B cell (primary cell): ENCODE results near the gene DIAPH1. TPM values are rescaled to one million over a fixed set of nuclear protein-coding genes. Genes with fewer than 3 reads are reported as not detected.
A peak's percentile ranks its signal among the peaks of the same experiment; 100 is the strongest.

Source experiments
- ATAC-seq: fragments of 200-7000 bp; cut with Tn5 transposase; one replicate; pipeline ENCODE4 v1.10.0; 2021; ENCODE audit warnings: low read depth, mild to moderate bottlenecking, moderate number of reproducible peaks, moderate library complexity
- CTCF ChIA-PET: fragments of 350-600 bp; sonication (Branson Sonifier 250); formaldehyde crosslinking; loops from one replicate; lab custom pipeline; 2021; ENCODE audit warnings: antibody characterized with exemption, inconsistent platforms; lab: Charles Lee
- POLR2A ChIA-PET: fragments of 350-600 bp; sonication (Branson Sonifier 250); formaldehyde crosslinking; loops from one replicate; lab custom pipeline; 2021; ENCODE audit warnings: antibody characterized with exemption; lab: Charles Lee
- DNase-seq: peaks from one replicate; pipeline ENCODE4 v3.0.0; 2013
- H2AFZ ChIP-seq: 2 replicates; pipeline ENCODE4 v1.6.1; 2012; ENCODE audit warnings: mild to moderate bottlenecking, low read depth, low read length; ENCODE audit not compliant: insufficient read depth, poor library complexity, severe bottlenecking
- H3K27ac ChIP-seq, 2 donors: 1 replicate in 1 of 2; 2 replicates in 1 of 2; pipeline ENCODE4 v1.5.1; 2012 to 2013; ENCODE audit warnings: low read length in 2 of 2, mild to moderate bottlenecking in 2 of 2, moderate library complexity in 1 of 2
- H3K27me3 ChIP-seq, 4 experiments: fragments of 200-600 bp in 1 of 4; sonication (generic) in 1 of 4; replicated peaks in 1 of 4; 1 replicate in 2 of 4; 2 replicates in 2 of 4; pipeline versions ENCODE4 v1.6.1 to v1.7.0; 2013 to 2016; ENCODE audit warnings: low read length in 3 of 4, mild to moderate bottlenecking in 2 of 4, mixed read lengths in 1 of 4, moderate library complexity in 1 of 4; ENCODE audit not compliant: insufficient read depth in 4 of 4, control insufficient read depth in 3 of 4; ENCODE audit errors: control extremely low read depth in 1 of 4
- H3K36me3 ChIP-seq, 2 experiments: replicated peaks in 1 of 2; 1 replicate in 1 of 2; 2 replicates in 1 of 2; pipeline versions ENCODE4 v1.6.1 to v1.7.1; 2013; ENCODE audit warnings: low read length in 1 of 2; ENCODE audit not compliant: insufficient read depth in 2 of 2, control insufficient read depth in 1 of 2; ENCODE audit errors: control extremely low read depth in 1 of 2, extremely low read depth in 1 of 2
- H3K4me1 ChIP-seq, 2 donors: fragments of 200-600 bp in 1 of 2; sonication (generic) in 1 of 2; 1 replicate in 1 of 2; 2 replicates in 1 of 2; pipeline versions ENCODE4 v1.5.1 to v1.6.1; 2013 to 2017; ENCODE audit warnings: low read length in 2 of 2; ENCODE audit not compliant: control insufficient read depth in 2 of 2, insufficient read depth in 2 of 2
- H3K4me2 ChIP-seq: replicated peaks from 2 replicates; pipeline ENCODE3; 2012; ENCODE audit warnings: mild to moderate bottlenecking, low read depth, low read length; ENCODE audit not compliant: poor library complexity, severe bottlenecking
- H3K4me3 ChIP-seq, 5 experiments: fragments of 200-600 bp in 1 of 5; sonication (generic) in 1 of 5; 1 replicate in 3 of 5; 2 replicates in 2 of 5; pipeline versions ENCODE4 v1.5.1 to v1.7.0; 2011 to 2016; ENCODE audit warnings: low read length in 4 of 5, mild to moderate bottlenecking in 4 of 5, low read depth in 2 of 5, control low read depth in 1 of 5, moderate library complexity in 1 of 5; ENCODE audit not compliant: insufficient read depth in 1 of 5; ENCODE audit errors: control extremely low read depth in 1 of 5, extremely low read depth in 1 of 5
- H3K79me2 ChIP-seq: fragments of 200-600 bp; sonication (generic); one replicate; pipeline ENCODE4 v1.6.0; 2016; ENCODE audit warnings: low read length; ENCODE audit not compliant: control insufficient read depth, insufficient read depth
- H3K9ac ChIP-seq: fragments of 200-600 bp; sonication (generic); 2 replicates; pipeline ENCODE4 v1.6.1; 2017; ENCODE audit warnings: mild to moderate bottlenecking, low read length, moderate library complexity
- H3K9me3 ChIP-seq, 3 donors: one replicate each; pipeline versions ENCODE4 v1.6.1 to v1.7.1; 2013; ENCODE audit warnings: low read length in 2 of 3; ENCODE audit not compliant: control insufficient read depth in 2 of 3, insufficient read depth in 1 of 3; ENCODE audit errors: control extremely low read depth in 1 of 3
- H4K20me1 ChIP-seq: 2 replicates; pipeline ENCODE4 v1.6.0; 2012; ENCODE audit warnings: mild to moderate bottlenecking, low read length; ENCODE audit not compliant: insufficient read depth, control insufficient read depth, poor library complexity, severe bottlenecking
- H3K27ac Mint-ChIP-seq: one replicate; pipeline ENCODE4 v1.8.0; 2021; ENCODE audit warnings: mixed read lengths
- H3K27me3 Mint-ChIP-seq: one replicate; pipeline ENCODE4 v1.8.0; 2021; ENCODE audit warnings: mixed read lengths
- H3K4me1 Mint-ChIP-seq: one replicate; pipeline ENCODE4 v1.8.0; 2021; ENCODE audit warnings: mixed read lengths
- H3K4me3 Mint-ChIP-seq: one replicate; pipeline ENCODE4 v1.8.0; 2021; ENCODE audit warnings: mixed read lengths
- H3K9me3 Mint-ChIP-seq: one replicate; pipeline ENCODE4 v1.8.0; 2022; ENCODE audit warnings: mixed read lengths; ENCODE audit not compliant: insufficient read depth
- CTCF ChIP-seq: fragments of 200-600 bp; IDR thresholded peaks from one replicate; pipeline ENCODE4 v1.8.0; 2022; ENCODE audit warnings: antibody characterized with exemption, mild to moderate bottlenecking
- EZH2 ChIP-seq: IDR thresholded peaks from 2 replicates; pipeline ENCODE4 v1.6.1; 2012; ENCODE audit warnings: borderline replicate concordance, low read depth, mild to moderate bottlenecking, moderate library complexity, low read length; ENCODE audit not compliant: insufficient read depth, poor library complexity, severe bottlenecking
- WGBS: methylation state at CpG from one replicate; pipeline ENCODE4 v1.1.5; 2013; ENCODE audit warnings: missing lambda C conversion rate; ENCODE audit not compliant: insufficient coverage; 5-methylcytosine and 5-hydroxymethylcytosine counted together
- intact Hi-C: fragments of 100-400 bp; cut with micrococcal nuclease; formaldehyde crosslinking; loops from one replicate; pipeline ENCODE4 v1.10.0; 2022
- polyA plus RNA-seq: library from polyadenylated mRNA; depleted of rRNA; stranded (reverse); fragments of >200 nt; gene quantifications from 2 replicates; pipeline ENCODE4 v1.2.3, GENCODE V29; 2012
- total RNA-seq, 2 donors: library from RNA; stranded (reverse); fragments of 120-200 nt in 1 of 2; gene quantifications; 1 replicate in 1 of 2; 2 replicates in 1 of 2; pipeline versions ENCODE4 v1.2.3 to v1.2.4, GENCODE V29; 2013 to 2022

The DIAPH1 gene
- total and polyA plus RNA-seq, 2 donors (not counting 1 experiment from before 2014, with no cell fraction given): 59.7 to 113 TPM

- Mint-ChIP-seq H3K4me1 (peaks cover 18% of the 10 kb centered on the region), H3K9me3 (no peaks in the 10 kb centered on the region), H3K4me3 (peak overlapping the region; percentile 95), H3K27ac (peak overlapping the region; percentile 76), H3K27me3 (peaks cover 52% of the 10 kb centered on the region)
- Histone ChIP-seq H3K4me1 (peaks cover 17 to 21% of the 10 kb centered on the region in 2 donors), H3K27me3 (peaks cover 0 to 67% (median 24%) of the 10 kb centered on the region in 4 experiments), H2AFZ (peak overlapping the region; percentile 53), H3K9me3 (peaks cover 0 to 19% (median 0%) of the 10 kb centered on the region in 3 donors), H3K4me2 (peak overlapping the region; percentile 82), H3K4me3 (peak overlapping the region; percentile 9 to 61 (median 39)), H3K9ac (peak overlapping the region; percentile 47), H3K79me2 (no peaks in the 10 kb centered on the region), H3K36me3 (no peaks in the 10 kb centered on the region), H3K27ac (no peak overlapping the region), H4K20me1 (no peaks in the 10 kb centered on the region)
- TF ChIP-seq CTCF (no peak), EZH2 (no peak)
- CTCF ChIA-PET: interaction anchor here (1.1 to 2.9 kb wide), 3 partner anchors 61 to 78 kb away, joined by 3 to 9 read pairs (median 4); partner anchors contain the start of genes PCDHGA10 and PCDHGA12
- no peak for ATAC-seq
- POLR2A ChIA-PET: interaction anchor here (1.8 kb wide), 1 partner anchor 20 kb away, joined by 6 read pairs; no protein-coding TSS in a partner anchor
- 5% methylated on average over 63 of the region's 66 CpGs for WGBS
- DNase-seq: no peak
- intact Hi-C loops: loop anchor here (2.0 kb wide), 1 partner anchor 21 kb away; no protein-coding TSS in a partner anchor
These were observed 127.3 kb downstream of the DIAPH1 start for GRCh38 chr5:141491323-141492167.

GRCh38 chr5:141490771-141491170 is 128.0 kb downstream of the DIAPH1 start:
- intact Hi-C loops: no loop called here
- no peak overlapping the region for H2AFZ ChIP-seq
- TF ChIP-seq EZH2 (no peak), CTCF (no peak)
- peak overlapping the region; percentile 68 for H3K4me3 Mint-ChIP-seq
- POLR2A ChIA-PET: no interaction called here
- no peaks in the 10 kb centered on the region for H3K36me3 ChIP-seq
- no peaks in the 10 kb centered on the region for H3K79me2 ChIP-seq
- no peaks in the 10 kb centered on the region for H4K20me1 ChIP-seq
- H3K4me1 Mint-ChIP-seq: peaks cover 18% of the 10 kb centered on the region
- H3K27ac Mint-ChIP-seq: no peak overlapping the region
- CTCF ChIA-PET: interaction anchor here (1.1 to 2.9 kb wide), 2 partner anchors 17 to 60 kb away, joined by 3 to 9 read pairs; partner anchors contain the start of gene PCDHGA12
- no peaks in the 10 kb centered on the region for H3K9me3 Mint-ChIP-seq
- H3K9me3 ChIP-seq: peaks cover 0 to 25% (median 0%) of the 10 kb centered on the region in 3 donors
- H3K4me3 ChIP-seq: no peak overlapping the region
- H3K27me3 Mint-ChIP-seq: peaks cover 59% of the 10 kb centered on the region
- WGBS: 88% methylated on average over 7 of the region's 13 CpGs
- no peak overlapping the region for H3K27ac ChIP-seq
- H3K4me2 ChIP-seq: no peak overlapping the region
- no peak overlapping the region for H3K9ac ChIP-seq
- DNase-seq (no peak), ATAC-seq (no peak)
- H3K4me1 ChIP-seq: peaks cover 17 to 21% of the 10 kb centered on the region in 2 donors
- peaks cover 0 to 70% (median 24%) of the 10 kb centered on the region in 4 experiments for H3K27me3 ChIP-seq
